ENCODE data around the gene UQCR10. TPM values are rescaled to one million over a fixed set of nuclear protein-coding genes. Genes with fewer than 3 reads are reported as not detected.

Gene UQCR10
- total RNA-seq, 1 donor from 2014 or later: 48.7 TPM

GRCh38 chr22:29733362-29734201 lies 33.6 kb upstream of the UQCR10 start:
- Histone ChIP-seq H3K36me3 (no peaks in the 10 kb centered on the region), H3K79me2 (ENCODE audit: low read depth) (no peaks in the 10 kb centered on the region), H3K9ac (no peak overlapping the region), H3K4me2 (no peak overlapping the region), H3K4me1 (peaks cover 16% of the 10 kb centered on the region), H3K4me3 (no peak overlapping the region), H2AFZ (replicated peaks) (no peak overlapping the region), H3K9me3 (ENCODE audit: low read depth) (no peaks in the 10 kb centered on the region), H3K27me3 (no peaks in the 10 kb centered on the region), H3F3A (ENCODE audit: low read depth) (no peaks in the 10 kb centered on the region), H4K20me1 (ENCODE audit: low read depth) (peaks cover 8% of the 10 kb centered on the region), H3K27ac (no peak overlapping the region)
- peaks cover 2% of the 10 kb centered on the region for H3K27me3 Mint-ChIP-seq (ENCODE audit: insufficient read depth, low read depth)
- no peak for TF ChIP-seq EZH2phosphoT487 (IDR thresholded peaks at IDR 0.05)
- TF ChIP-seq EZH2 (IDR thresholded peaks at IDR 0.05): no peak
- TF ChIP-seq CTCF (IDR thresholded peaks at IDR 0.05): no peak
- peak overlapping the region; percentile 92 for H3K27ac Mint-ChIP-seq
- no peaks in the 10 kb centered on the region for H3K9me3 Mint-ChIP-seq
- peaks cover 2% of the 10 kb centered on the region for H3K36me3 Mint-ChIP-seq
- no peak overlapping the region for H3K4me3 Mint-ChIP-seq
- peaks cover 10% of the 10 kb centered on the region for H3K4me1 Mint-ChIP-seq
- DNase-seq (ENCODE audit: low spot score): no peak

GRCh38 chr22:29734406-29734805 lies 32.8 kb upstream of the UQCR10 start:
- no peak overlapping the region for H2AFZ ChIP-seq (replicated peaks)
- H3K4me1 ChIP-seq: peaks cover 16% of the 10 kb centered on the region
- H3K27me3 ChIP-seq: no peaks in the 10 kb centered on the region
- peaks cover 10% of the 10 kb centered on the region for H3K4me1 Mint-ChIP-seq
- H3K4me3 Mint-ChIP-seq: no peak overlapping the region
- no peaks in the 10 kb centered on the region for H3K9me3 Mint-ChIP-seq
- peak overlapping the region; percentile 57 for H3K4me2 ChIP-seq
- H3K79me2 ChIP-seq (ENCODE audit: low read depth): no peaks in the 10 kb centered on the region
- H3K27me3 Mint-ChIP-seq (ENCODE audit: insufficient read depth, low read depth): peaks cover 2% of the 10 kb centered on the region
- peak overlapping the region; percentile 57 for H3K27ac Mint-ChIP-seq
- no peak for DNase-seq (ENCODE audit: low spot score)
- no peak overlapping the region for H3K9ac ChIP-seq
- H3F3A ChIP-seq (ENCODE audit: low read depth): no peaks in the 10 kb centered on the region
- TF ChIP-seq EZH2phosphoT487 (IDR thresholded peaks at IDR 0.05): no peak
- no peak for TF ChIP-seq CTCF (IDR thresholded peaks at IDR 0.05)
- no peak for TF ChIP-seq EZH2 (IDR thresholded peaks at IDR 0.05)
- H3K9me3 ChIP-seq (ENCODE audit: low read depth): no peaks in the 10 kb centered on the region
- H3K27ac ChIP-seq: no peak overlapping the region
- H3K36me3 ChIP-seq: no peaks in the 10 kb centered on the region
- no peak overlapping the region for H3K4me3 ChIP-seq
- H3K36me3 Mint-ChIP-seq: peaks cover 2% of the 10 kb centered on the region
- H4K20me1 ChIP-seq (ENCODE audit: low read depth): peaks cover 8% of the 10 kb centered on the region

GRCh38 chr22:29734838-29735237 lies 32.3 kb upstream of the UQCR10 start:
- no peaks in the 10 kb centered on the region for H3K9me3 ChIP-seq (ENCODE audit: low read depth)
- H3K9ac ChIP-seq: no peak overlapping the region
- H3K4me1 Mint-ChIP-seq: peaks cover 10% of the 10 kb centered on the region
- H3K36me3 ChIP-seq: no peaks in the 10 kb centered on the region
- peaks cover 2% of the 10 kb centered on the region for H3K27me3 Mint-ChIP-seq (ENCODE audit: insufficient read depth, low read depth)
- H3K27me3 ChIP-seq: no peaks in the 10 kb centered on the region
- peaks cover 8% of the 10 kb centered on the region for H4K20me1 ChIP-seq (ENCODE audit: low read depth)
- H3K27ac ChIP-seq: no peak overlapping the region
- no peak overlapping the region for H3K4me3 Mint-ChIP-seq
- no peak overlapping the region for H2AFZ ChIP-seq (replicated peaks)
- H3K79me2 ChIP-seq (ENCODE audit: low read depth): no peaks in the 10 kb centered on the region
- TF ChIP-seq CTCF (IDR thresholded peaks at IDR 0.05) (no peak), EZH2 (IDR thresholded peaks at IDR 0.05) (no peak), EZH2phosphoT487 (IDR thresholded peaks at IDR 0.05) (no peak)
- peak overlapping the region; percentile 57 for H3K27ac Mint-ChIP-seq
- peaks cover 16% of the 10 kb centered on the region for H3K4me1 ChIP-seq
- no peak overlapping the region for H3K4me3 ChIP-seq
- H3K9me3 Mint-ChIP-seq: no peaks in the 10 kb centered on the region
- H3K4me2 ChIP-seq: peak overlapping the region; percentile 57
- peaks cover 2% of the 10 kb centered on the region for H3K36me3 Mint-ChIP-seq
- DNase-seq (ENCODE audit: low spot score): peak; percentile 53
- H3F3A ChIP-seq (ENCODE audit: low read depth): no peaks in the 10 kb centered on the region

Measured in neural progenitor cell (in vitro differentiated cells).